ENCODE results near the gene PDHB. TPM values are rescaled to one million over a fixed set of nuclear protein-coding genes. Genes with fewer than 3 reads are reported as not detected.
A peak's percentile ranks its signal among the peaks of the same experiment; 100 is the strongest.

Gene PDHB
- total and polyA plus RNA-seq, 2 of the 13 experiments (the other 11 are each of a cell fraction or from before 2014, with no cell fraction given): 108 to 153 TPM

DNA sequence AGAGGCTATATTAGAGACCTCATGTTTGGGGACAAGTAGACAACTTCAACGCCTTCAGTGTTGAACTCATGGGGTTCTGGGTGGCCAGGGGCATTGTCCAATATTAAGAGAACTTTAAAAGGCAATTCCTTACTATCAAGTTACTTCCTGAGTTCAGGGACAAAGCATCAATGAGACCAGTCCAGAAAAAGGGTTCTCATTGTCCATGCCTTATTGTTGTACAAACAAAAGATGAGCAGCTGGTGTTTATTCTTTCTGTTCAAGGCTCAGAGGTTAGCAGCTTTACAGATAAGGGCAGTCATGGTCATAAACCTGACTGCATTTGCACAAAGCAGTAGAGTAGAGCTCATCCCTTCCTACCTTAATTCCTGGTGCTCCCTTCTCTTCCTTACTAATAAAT is 18.5 kb upstream of the PDHB start (continued):
- TF ChIP-seq, protein P1, sequence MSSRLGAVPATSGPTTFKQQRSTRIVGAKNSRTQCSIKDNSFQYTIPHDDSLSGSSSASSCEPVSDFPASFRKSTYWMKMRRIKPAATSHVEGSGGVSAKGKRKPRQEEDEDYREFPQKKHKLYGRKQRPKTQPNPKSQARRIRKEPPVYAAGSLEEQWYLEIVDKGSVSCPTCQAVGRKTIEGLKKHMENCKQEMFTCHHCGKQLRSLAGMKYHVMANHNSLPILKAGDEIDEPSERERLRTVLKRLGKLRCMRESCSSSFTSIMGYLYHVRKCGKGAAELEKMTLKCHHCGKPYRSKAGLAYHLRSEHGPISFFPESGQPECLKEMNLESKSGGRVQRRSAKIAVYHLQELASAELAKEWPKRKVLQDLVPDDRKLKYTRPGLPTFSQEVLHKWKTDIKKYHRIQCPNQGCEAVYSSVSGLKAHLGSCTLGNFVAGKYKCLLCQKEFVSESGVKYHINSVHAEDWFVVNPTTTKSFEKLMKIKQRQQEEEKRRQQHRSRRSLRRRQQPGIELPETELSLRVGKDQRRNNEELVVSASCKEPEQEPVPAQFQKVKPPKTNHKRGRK (CRISPR knock-in tag; IDR thresholded peaks at IDR 0.05): no peak
- TF ChIP-seq ZNF747 (CRISPR knock-in tag; IDR thresholded peaks at IDR 0.05; ENCODE audit: borderline replicate concordance): no peak
- TF ChIP-seq HNF1A (IDR thresholded peaks at IDR 0.05; ENCODE audit: low read depth): 0 out of 2 replicates have a peak, but pooled peaks have one; percentile 28
- no peak; the same call in 1 of the 2 replicates for TF ChIP-seq HNF1A (CRISPR knock-in tag; IDR thresholded peaks at IDR 0.05; ENCODE audit: borderline replicate concordance)
- TF ChIP-seq CERS6 (CRISPR knock-in tag; IDR thresholded peaks at IDR 0.05): no peak
- TF ChIP-seq, protein P2, sequence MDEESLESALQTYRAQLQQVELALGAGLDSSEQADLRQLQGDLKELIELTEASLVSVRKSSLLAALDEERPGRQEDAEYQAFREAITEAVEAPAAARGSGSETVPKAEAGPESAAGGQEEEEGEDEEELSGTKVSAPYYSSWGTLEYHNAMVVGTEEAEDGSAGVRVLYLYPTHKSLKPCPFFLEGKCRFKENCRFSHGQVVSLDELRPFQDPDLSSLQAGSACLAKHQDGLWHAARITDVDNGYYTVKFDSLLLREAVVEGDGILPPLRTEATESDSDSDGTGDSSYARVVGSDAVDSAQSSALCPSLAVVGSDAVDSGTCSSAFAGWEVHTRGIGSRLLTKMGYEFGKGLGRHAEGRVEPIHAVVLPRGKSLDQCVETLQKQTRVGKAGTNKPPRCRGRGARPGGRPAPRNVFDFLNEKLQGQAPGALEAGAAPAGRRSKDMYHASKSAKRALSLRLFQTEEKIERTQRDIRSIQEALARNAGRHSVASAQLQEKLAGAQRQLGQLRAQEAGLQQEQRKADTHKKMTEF (CRISPR knock-in tag; IDR thresholded peaks at IDR 0.05): peak; percentile 81
- TF ChIP-seq ZBTB33 (CRISPR knock-in tag; IDR thresholded peaks at IDR 0.05): 0 out of 2 replicates have a peak, but pooled peaks have one; percentile 18
- TF ChIP-seq ZSCAN20 (CRISPR knock-in tag; IDR thresholded peaks at IDR 0.05; ENCODE audit: borderline replicate concordance): no peak
- TF ChIP-seq KAT8 (CRISPR knock-in tag; IDR thresholded peaks at IDR 0.05): peak; percentile 65; the same call in 1 of the 2 replicates
- TF ChIP-seq, protein P3, sequence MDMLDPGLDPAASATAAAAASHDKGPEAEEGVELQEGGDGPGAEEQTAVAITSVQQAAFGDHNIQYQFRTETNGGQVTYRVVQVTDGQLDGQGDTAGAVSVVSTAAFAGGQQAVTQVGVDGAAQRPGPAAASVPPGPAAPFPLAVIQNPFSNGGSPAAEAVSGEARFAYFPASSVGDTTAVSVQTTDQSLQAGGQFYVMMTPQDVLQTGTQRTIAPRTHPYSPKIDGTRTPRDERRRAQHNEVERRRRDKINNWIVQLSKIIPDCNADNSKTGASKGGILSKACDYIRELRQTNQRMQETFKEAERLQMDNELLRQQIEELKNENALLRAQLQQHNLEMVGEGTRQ (IDR thresholded peaks at IDR 0.05; ENCODE audit: low read depth, low read length): no peak
- TF ChIP-seq, protein P3 (CRISPR knock-in tag; IDR thresholded peaks at IDR 0.05; ENCODE audit: borderline replicate concordance): no peak
- TF ChIP-seq MED13 (CRISPR knock-in tag; IDR thresholded peaks at IDR 0.05): peak; percentile 50; the same call in 1 of the 2 replicates
- no peak for TF ChIP-seq RFX3 (CRISPR knock-in tag; IDR thresholded peaks at IDR 0.05)
- TF ChIP-seq CHCHD3 (CRISPR knock-in tag; IDR thresholded peaks at IDR 0.05): no peak
- TF ChIP-seq CENPBD1 (CRISPR knock-in tag; IDR thresholded peaks at IDR 0.05; ENCODE audit: borderline replicate concordance, low read depth): no peak
- peak; percentile 57; the same call in 1 of the 2 replicates for TF ChIP-seq SMARCC2 (IDR thresholded peaks at IDR 0.05)
- TF ChIP-seq RARG (CRISPR knock-in tag; IDR thresholded peaks at IDR 0.05; ENCODE audit: low read depth): no peak

Data from HepG2 (cell line).